Osteoblast (primary cell): Measurements from ENCODE around the gene UQCC2. TPM values are rescaled to one million over a fixed set of nuclear protein-coding genes. Genes with fewer than 3 reads are reported as not detected.

ENCODE experiments used
- DNase-seq: peaks from one replicate; pipeline ENCODE4 v3.0.0; 2011; ENCODE audit warnings: low spot score, mixed read lengths; ENCODE audit not compliant: insufficient read length; ENCODE audit errors: missing footprints
- H2AFZ ChIP-seq: 2 replicates; pipeline ENCODE4 v1.6.0; 2011; ENCODE audit warnings: mild to moderate bottlenecking, low read length
- H3K27ac ChIP-seq: 2 replicates; pipeline ENCODE4 v1.5.1; 2011; ENCODE audit warnings: mild to moderate bottlenecking, low read depth, low read length, moderate library complexity
- H3K27me3 ChIP-seq: 2 replicates; pipeline ENCODE4 v1.6.0; 2012; ENCODE audit warnings: mild to moderate bottlenecking, control low read depth, inconsistent platforms, low read length, moderate library complexity; ENCODE audit not compliant: insufficient read depth
- H3K36me3 ChIP-seq: 2 replicates; pipeline ENCODE4 v1.5.1; 2011; ENCODE audit warnings: mild to moderate bottlenecking, low read length, control low read depth, moderate library complexity; ENCODE audit not compliant: insufficient read depth
- H3K4me1 ChIP-seq: 2 replicates; pipeline ENCODE4 v1.5.1; 2011; ENCODE audit warnings: mild to moderate bottlenecking, low read length, control low read depth, moderate library complexity; ENCODE audit not compliant: insufficient read depth
- H3K4me2 ChIP-seq: 2 replicates; pipeline ENCODE4 v1.6.0; 2011; ENCODE audit warnings: mild to moderate bottlenecking, low read length; ENCODE audit not compliant: insufficient read depth
- H3K4me3 ChIP-seq: fragments of 200-600 bp; sonication (generic); 3 replicates; pipeline ENCODE4 v1.5.1; 2012; ENCODE audit warnings: mild to moderate bottlenecking, low read length, inconsistent platforms; ENCODE audit not compliant: insufficient read depth
- H3K79me2 ChIP-seq: 2 replicates; pipeline ENCODE4 v1.6.0; 2012; ENCODE audit warnings: mild to moderate bottlenecking, low read length, control low read depth, inconsistent platforms; ENCODE audit not compliant: insufficient read depth
- H3K9me3 ChIP-seq: 2 replicates; pipeline ENCODE4 v1.5.1; 2011; ENCODE audit warnings: low read depth, low read length, control low read depth
- H4K20me1 ChIP-seq: 2 replicates; pipeline ENCODE4 v1.6.0; 2012; ENCODE audit warnings: mild to moderate bottlenecking, low read length, control low read depth; ENCODE audit not compliant: insufficient read depth
- CTCF ChIP-seq: IDR thresholded peaks from 2 replicates; pipeline ENCODE4 v1.5.1; 2011; ENCODE audit warnings: mild to moderate bottlenecking, low read depth, low read length, moderate library complexity; ENCODE audit errors: extremely low read depth
- total RNA-seq: library from RNA; depleted of rRNA; stranded (reverse); fragments of >200 nt; gene quantifications from 2 replicates; pipeline ENCODE4 v1.2.3, GENCODE V29; 2012

Gene UQCC2
- total RNA-seq, 1 donor, result 15.2 TPM

- no peaks in the 10 kb centered on the region for H3K27me3 ChIP-seq
- H3K36me3 ChIP-seq, result peaks cover 10% of the 10 kb centered on the region
- no peak for TF ChIP-seq CTCF
- H3K4me1 ChIP-seq, result no peaks in the 10 kb centered on the region
- no peak for DNase-seq
- no peaks in the 10 kb centered on the region for H3K79me2 ChIP-seq
- no peak overlapping the region for H3K4me2 ChIP-seq
- no peak overlapping the region for H3K27ac ChIP-seq
- no peak overlapping the region for H2AFZ ChIP-seq
- no peaks in the 10 kb centered on the region for H4K20me1 ChIP-seq
- no peaks in the 10 kb centered on the region for H3K9me3 ChIP-seq
- no peak overlapping the region for H3K4me3 ChIP-seq
Observed at GRCh38 chr6:33664506-33665057, 46.9 kb downstream of the UQCC2 start.

- H3K27me3 ChIP-seq, result no peaks in the 10 kb centered on the region
- no peaks in the 10 kb centered on the region for H3K9me3 ChIP-seq
- H3K36me3 ChIP-seq, result peaks cover 10% of the 10 kb centered on the region
- no peak for TF ChIP-seq CTCF
- no peaks in the 10 kb centered on the region for H3K79me2 ChIP-seq
- H3K4me1 ChIP-seq, result no peaks in the 10 kb centered on the region
- H3K4me2 ChIP-seq, result no peak overlapping the region
- H3K27ac ChIP-seq, result no peak overlapping the region
- DNase-seq, result no peak
- no peak overlapping the region for H3K4me3 ChIP-seq
- H2AFZ ChIP-seq, result no peak overlapping the region
- no peaks in the 10 kb centered on the region for H4K20me1 ChIP-seq
Observed at GRCh38 chr6:33663727-33664449, 47.6 kb downstream of the UQCC2 start.

GRCh38 chr6:33663028-33663427, 48.5 kb downstream of the UQCC2 start:
- Histone ChIP-seq H3K4me1 (no peaks in the 10 kb centered on the region), H2AFZ (no peak overlapping the region), H3K36me3 (peaks cover 10% of the 10 kb centered on the region), H3K4me2 (no peak overlapping the region), H3K27me3 (no peaks in the 10 kb centered on the region), H3K27ac (no peak overlapping the region), H4K20me1 (no peaks in the 10 kb centered on the region), H3K79me2 (no peaks in the 10 kb centered on the region), H3K9me3 (no peaks in the 10 kb centered on the region), H3K4me3 (no peak overlapping the region)
- no peak for DNase-seq
- TF ChIP-seq CTCF, result no peak

GRCh38 chr6:33662318-33662717, 49.2 kb downstream of the UQCC2 start:
- H3K36me3 ChIP-seq, result peaks cover 10% of the 10 kb centered on the region
- H3K9me3 ChIP-seq, result no peaks in the 10 kb centered on the region
- H4K20me1 ChIP-seq, result no peaks in the 10 kb centered on the region
- no peak for DNase-seq
- H3K4me1 ChIP-seq, result no peaks in the 10 kb centered on the region
- H3K27ac ChIP-seq, result no peak overlapping the region
- H2AFZ ChIP-seq, result no peak overlapping the region
- H3K27me3 ChIP-seq, result no peaks in the 10 kb centered on the region
- H3K4me3 ChIP-seq, result no peak overlapping the region
- TF ChIP-seq CTCF, result no peak
- H3K4me2 ChIP-seq, result no peak overlapping the region
- no peaks in the 10 kb centered on the region for H3K79me2 ChIP-seq
